ENCODE results near the gene OLFM1.
"Not testable (repeated sequence)": the region's sequence is repeated elsewhere in the genome, so short reads cannot be mapped to it uniquely, and the experiment has no call there.

- TF ChIP-seq, protein P1, sequence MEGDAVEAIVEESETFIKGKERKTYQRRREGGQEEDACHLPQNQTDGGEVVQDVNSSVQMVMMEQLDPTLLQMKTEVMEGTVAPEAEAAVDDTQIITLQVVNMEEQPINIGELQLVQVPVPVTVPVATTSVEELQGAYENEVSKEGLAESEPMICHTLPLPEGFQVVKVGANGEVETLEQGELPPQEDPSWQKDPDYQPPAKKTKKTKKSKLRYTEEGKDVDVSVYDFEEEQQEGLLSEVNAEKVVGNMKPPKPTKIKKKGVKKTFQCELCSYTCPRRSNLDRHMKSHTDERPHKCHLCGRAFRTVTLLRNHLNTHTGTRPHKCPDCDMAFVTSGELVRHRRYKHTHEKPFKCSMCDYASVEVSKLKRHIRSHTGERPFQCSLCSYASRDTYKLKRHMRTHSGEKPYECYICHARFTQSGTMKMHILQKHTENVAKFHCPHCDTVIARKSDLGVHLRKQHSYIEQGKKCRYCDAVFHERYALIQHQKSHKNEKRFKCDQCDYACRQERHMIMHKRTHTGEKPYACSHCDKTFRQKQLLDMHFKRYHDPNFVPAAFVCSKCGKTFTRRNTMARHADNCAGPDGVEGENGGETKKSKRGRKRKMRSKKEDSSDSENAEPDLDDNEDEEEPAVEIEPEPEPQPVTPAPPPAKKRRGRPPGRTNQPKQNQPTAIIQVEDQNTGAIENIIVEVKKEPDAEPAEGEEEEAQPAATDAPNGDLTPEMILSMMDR (IDR thresholded peaks at IDR 0.05; ENCODE audit: insufficient read depth, low read depth, low read length), result not testable (repeated sequence)
- TF ChIP-seq EZH2 (IDR thresholded peaks at IDR 0.05; ENCODE audit: insufficient read depth, low read length), result not testable (repeated sequence)
Measured at GRCh38 chr9:135162599-135162998, 75.1 kb downstream of the OLFM1 start.

Data from astrocyte (in vitro differentiated cells and primary cell).